DND-41 (cell line): ENCODE data around the gene STAMBPL1.

Experiments
- ATAC-seq: fragments of 200-7000 bp; cut with Tn5 transposase; 3 replicates; pipeline ENCODE4 v1.9.1; 2021; ENCODE audit warnings: low read depth; ENCODE audit not compliant: insufficient read depth
- DNase-seq: peaks from one replicate; pipeline ENCODE4 v3.0.0-alpha.2; 2020
- H2AFZ ChIP-seq: 2 replicates; pipeline ENCODE4 v1.6.0; 2012; ENCODE audit warnings: low read depth, low read length
- H3K27ac ChIP-seq: 2 replicates; pipeline ENCODE4 v1.5.1; 2012; ENCODE audit warnings: low read length, inconsistent platforms
- H3K27me3 ChIP-seq: fragments of 200-600 bp; sonication (generic); 2 replicates; pipeline ENCODE4 v1.6.0; 2012; ENCODE audit warnings: low read length, mild to moderate bottlenecking, inconsistent platforms; ENCODE audit not compliant: insufficient read depth, poor library complexity
- H3K36me3 ChIP-seq: 2 replicates; pipeline ENCODE4 v1.5.1; 2012; ENCODE audit warnings: low read length, inconsistent platforms; ENCODE audit not compliant: insufficient read depth
- H3K4me1 ChIP-seq: 2 replicates; pipeline ENCODE4 v1.5.1; 2012; ENCODE audit warnings: mild to moderate bottlenecking, low read length; ENCODE audit not compliant: insufficient read depth
- H3K4me2 ChIP-seq: 2 replicates; pipeline ENCODE4 v1.6.0; 2012; ENCODE audit warnings: mild to moderate bottlenecking, moderate library complexity, low read length, inconsistent platforms; ENCODE audit not compliant: insufficient read depth
- H3K4me3 ChIP-seq, 2 experiments: fragments of 200-600 bp in 1 of 2; shearing (Covaris generic) in 1 of 2; 2 replicates each; pipeline ENCODE4 v1.5.1; 2012 to 2016; ENCODE audit warnings: inconsistent platforms in 2 of 2, low read length in 2 of 2, mild to moderate bottlenecking in 2 of 2, low read depth in 1 of 2, moderate library complexity in 1 of 2
- H3K79me2 ChIP-seq: 2 replicates; pipeline ENCODE4 v1.6.0; 2012; ENCODE audit warnings: low read length, inconsistent platforms; ENCODE audit not compliant: insufficient read depth
- H3K9ac ChIP-seq: 2 replicates; pipeline ENCODE4 v1.6.0; 2012; ENCODE audit warnings: low read depth, mild to moderate bottlenecking, inconsistent platforms, low read length, moderate library complexity
- H3K9me3 ChIP-seq: 2 replicates; pipeline ENCODE4 v1.5.1; 2012; ENCODE audit warnings: low read length, moderate library complexity, mild to moderate bottlenecking, inconsistent platforms; ENCODE audit not compliant: insufficient read depth, severe bottlenecking
- H4K20me1 ChIP-seq: 2 replicates; pipeline ENCODE4 v1.6.0; 2012; ENCODE audit warnings: low read length; ENCODE audit not compliant: insufficient read depth
- EZH2 ChIP-seq: IDR thresholded peaks from 3 replicates; pipeline ENCODE4 v1.6.1; 2012; ENCODE audit warnings: borderline replicate concordance, low read depth, mild to moderate bottlenecking, moderate library complexity, low read length, inconsistent platforms; ENCODE audit not compliant: severe bottlenecking
- TF ChIP-seq, protein P1 (sequence below): IDR thresholded peaks from 2 replicates; pipeline ENCODE4 v1.5.1; 2012; ENCODE audit warnings: borderline replicate concordance, low read length, moderate library complexity, mild to moderate bottlenecking; ENCODE audit not compliant: poor library complexity, severe bottlenecking; ENCODE audit errors: extremely low read depth

Gene STAMBPL1

DNA sequence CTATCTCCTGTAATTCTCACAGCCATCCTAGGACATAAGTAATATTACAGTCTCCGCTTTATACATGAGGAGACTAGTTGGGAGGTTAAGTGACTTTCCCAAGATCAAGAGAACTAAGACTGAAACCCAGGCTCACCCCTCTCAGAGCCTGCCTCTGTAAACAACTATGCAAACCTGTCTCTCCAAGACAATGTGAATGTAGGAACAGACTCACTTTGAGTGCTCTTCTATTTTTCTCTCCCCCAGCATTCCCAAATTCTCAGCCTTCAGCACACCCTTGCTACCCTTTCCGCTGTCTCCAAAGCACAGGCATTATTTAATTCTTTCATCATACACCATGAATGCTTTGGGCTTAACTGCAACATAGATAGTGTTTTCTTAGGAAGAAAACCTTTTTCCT lies 58.9 kb downstream of the STAMBPL1 start:
- Histone ChIP-seq H3K4me1 (peaks cover 5% of the 10 kb centered on the region; the same call in 1 of the 2 replicates), H3K79me2 (no peaks in the 10 kb centered on the region), H4K20me1 (no peaks in the 10 kb centered on the region), H2AFZ (no peak overlapping the region), H3K27me3 (no peaks in the 10 kb centered on the region), H3K36me3 (0 out of 2 replicates have a peak, but pooled peaks cover 14% of the 10 kb centered on the region), H3K4me3 (no peak overlapping the region), H3K4me2 (no peak overlapping the region), H3K9ac (no peak overlapping the region), H3K9me3 (no peaks in the 10 kb centered on the region), H3K27ac (no peak overlapping the region)
- DNase-seq (no peak), ATAC-seq (no peak)
- TF ChIP-seq, protein P1, sequence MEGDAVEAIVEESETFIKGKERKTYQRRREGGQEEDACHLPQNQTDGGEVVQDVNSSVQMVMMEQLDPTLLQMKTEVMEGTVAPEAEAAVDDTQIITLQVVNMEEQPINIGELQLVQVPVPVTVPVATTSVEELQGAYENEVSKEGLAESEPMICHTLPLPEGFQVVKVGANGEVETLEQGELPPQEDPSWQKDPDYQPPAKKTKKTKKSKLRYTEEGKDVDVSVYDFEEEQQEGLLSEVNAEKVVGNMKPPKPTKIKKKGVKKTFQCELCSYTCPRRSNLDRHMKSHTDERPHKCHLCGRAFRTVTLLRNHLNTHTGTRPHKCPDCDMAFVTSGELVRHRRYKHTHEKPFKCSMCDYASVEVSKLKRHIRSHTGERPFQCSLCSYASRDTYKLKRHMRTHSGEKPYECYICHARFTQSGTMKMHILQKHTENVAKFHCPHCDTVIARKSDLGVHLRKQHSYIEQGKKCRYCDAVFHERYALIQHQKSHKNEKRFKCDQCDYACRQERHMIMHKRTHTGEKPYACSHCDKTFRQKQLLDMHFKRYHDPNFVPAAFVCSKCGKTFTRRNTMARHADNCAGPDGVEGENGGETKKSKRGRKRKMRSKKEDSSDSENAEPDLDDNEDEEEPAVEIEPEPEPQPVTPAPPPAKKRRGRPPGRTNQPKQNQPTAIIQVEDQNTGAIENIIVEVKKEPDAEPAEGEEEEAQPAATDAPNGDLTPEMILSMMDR, result no peak
- TF ChIP-seq EZH2, result no peak

- TF ChIP-seq, protein P1, result no peak
- no peak for TF ChIP-seq EZH2
- H3K4me2 ChIP-seq, result no peak overlapping the region
Measured at GRCh38 chr10:88941026-88941425, 61.0 kb downstream of the STAMBPL1 start.

GRCh38 chr10:88943778-88944177 lies 63.7 kb downstream of the STAMBPL1 start:
- Histone ChIP-seq H3K27me3 (no peaks in the 10 kb centered on the region), H2AFZ (no peak overlapping the region), H3K9me3 (no peaks in the 10 kb centered on the region), H3K36me3 (0 out of 2 replicates have a peak, but pooled peaks cover 3% of the 10 kb centered on the region), H3K27ac (no peak overlapping the region), H3K79me2 (no peaks in the 10 kb centered on the region), H3K4me3 (no peak overlapping the region), H3K4me2 (no peak overlapping the region), H3K9ac (no peak overlapping the region), H3K4me1 (no peaks in the 10 kb centered on the region), H4K20me1 (no peaks in the 10 kb centered on the region)
- ATAC-seq (no peak), DNase-seq (no peak)
- TF ChIP-seq EZH2, result no peak
- TF ChIP-seq, protein P1, result no peak

More at GRCh38 chr10:88941026-88941425, 61.0 kb downstream of the STAMBPL1 start:
- 0 out of 2 replicates have a peak, but pooled peaks cover 7% of the 10 kb centered on the region for H3K36me3 ChIP-seq
- ATAC-seq, result no peak
- H3K79me2 ChIP-seq, result no peaks in the 10 kb centered on the region
- no peaks in the 10 kb centered on the region for H3K4me1 ChIP-seq
- no peak overlapping the region for H2AFZ ChIP-seq
- H4K20me1 ChIP-seq, result no peaks in the 10 kb centered on the region
- H3K27me3 ChIP-seq, result no peaks in the 10 kb centered on the region
- H3K9me3 ChIP-seq, result no peaks in the 10 kb centered on the region
- no peak for DNase-seq
- no peak overlapping the region for H3K4me3 ChIP-seq
- H3K9ac ChIP-seq, result no peak overlapping the region
- H3K27ac ChIP-seq, result no peak overlapping the region
